Activated CD4-positive, alpha-beta T cell treated with anti-CD3 and anti-CD28 coated beads for 48 hours (primary cell): Measurements from ENCODE around the gene RANBP1.

Experiments
- DNase-seq: peaks from one replicate; pipeline ENCODE4 v3.0.0-alpha.2; 2020

RANBP1 gene

DNA sequence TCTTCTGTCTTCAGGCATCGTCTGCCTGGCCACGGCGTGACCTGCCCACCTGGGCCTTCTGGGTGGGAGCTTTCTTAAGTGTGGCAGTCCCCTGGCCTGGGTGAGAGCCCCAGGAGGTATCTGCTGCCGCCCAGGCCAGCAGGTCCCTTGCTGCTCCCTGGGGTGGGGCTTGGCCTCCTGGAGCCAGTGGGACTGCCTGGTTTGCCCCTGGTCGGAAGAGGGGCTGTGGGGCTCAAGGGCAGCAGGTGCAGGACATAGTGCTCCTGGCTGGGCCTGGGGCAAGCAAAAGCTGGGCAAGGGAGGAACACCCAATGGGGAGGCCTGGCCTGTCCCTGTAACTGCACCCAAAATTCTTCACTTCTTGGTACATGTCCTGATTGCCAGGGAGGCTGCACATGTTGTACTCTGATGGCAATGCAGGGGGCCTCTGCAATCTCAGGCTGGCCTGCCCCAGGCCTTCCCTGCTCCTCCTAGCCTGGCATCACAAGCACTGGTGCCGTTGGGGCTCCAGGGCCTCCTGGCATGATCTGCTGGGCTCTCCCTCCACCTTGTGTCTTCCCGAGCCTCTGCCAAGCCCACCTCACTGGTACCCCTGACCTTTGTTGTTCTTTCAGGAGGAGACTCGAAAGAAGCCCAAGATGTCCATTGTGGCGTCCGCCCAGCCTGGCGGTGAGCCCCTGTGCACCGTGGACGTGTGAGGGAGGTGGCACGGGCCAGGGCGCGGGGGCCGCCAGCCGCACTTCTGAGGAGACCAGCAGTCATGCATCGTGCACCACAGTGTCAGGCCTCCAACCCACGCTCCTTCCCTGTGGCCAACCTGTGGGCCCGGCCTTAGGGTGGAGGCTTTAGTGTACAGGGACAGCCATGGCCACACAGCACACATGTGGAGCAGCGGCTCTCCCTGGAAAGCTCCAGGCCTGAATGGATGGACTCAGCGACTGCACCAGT is 6.2 kb upstream of the RANBP1 start:
- peak; percentile 9 for DNase-seq

DNA sequence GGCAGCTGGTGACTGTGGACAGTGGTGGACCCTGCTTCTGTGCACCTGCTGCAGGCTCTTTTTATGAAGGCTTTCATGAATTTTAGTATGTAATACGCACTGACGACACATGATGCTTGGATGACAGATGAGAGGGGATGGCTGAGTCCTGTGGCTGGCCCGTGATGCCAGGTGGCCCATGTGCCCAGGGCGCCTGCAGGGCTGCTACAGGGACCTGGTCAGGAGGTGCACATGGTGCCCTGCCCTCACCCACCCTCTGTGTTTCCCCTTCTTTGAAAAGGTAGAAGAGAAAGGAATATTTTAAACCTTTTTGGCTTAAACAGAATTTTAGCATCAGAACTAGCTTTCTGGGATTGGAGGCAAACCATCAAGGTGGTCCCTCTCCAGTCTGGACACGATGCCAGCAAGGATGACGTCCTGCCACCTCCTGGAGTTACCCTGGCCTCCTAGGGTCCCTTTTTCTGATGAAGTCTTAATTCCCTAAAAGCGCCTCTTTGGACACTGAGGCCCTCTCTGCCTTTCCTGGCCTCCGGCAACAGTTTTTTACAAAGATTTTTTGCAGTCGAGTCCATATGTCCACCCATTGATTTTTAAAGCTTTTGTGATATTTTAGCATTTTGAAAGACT is 5.4 kb upstream of the RANBP1 start:
- DNase-seq = no peak

DNA sequence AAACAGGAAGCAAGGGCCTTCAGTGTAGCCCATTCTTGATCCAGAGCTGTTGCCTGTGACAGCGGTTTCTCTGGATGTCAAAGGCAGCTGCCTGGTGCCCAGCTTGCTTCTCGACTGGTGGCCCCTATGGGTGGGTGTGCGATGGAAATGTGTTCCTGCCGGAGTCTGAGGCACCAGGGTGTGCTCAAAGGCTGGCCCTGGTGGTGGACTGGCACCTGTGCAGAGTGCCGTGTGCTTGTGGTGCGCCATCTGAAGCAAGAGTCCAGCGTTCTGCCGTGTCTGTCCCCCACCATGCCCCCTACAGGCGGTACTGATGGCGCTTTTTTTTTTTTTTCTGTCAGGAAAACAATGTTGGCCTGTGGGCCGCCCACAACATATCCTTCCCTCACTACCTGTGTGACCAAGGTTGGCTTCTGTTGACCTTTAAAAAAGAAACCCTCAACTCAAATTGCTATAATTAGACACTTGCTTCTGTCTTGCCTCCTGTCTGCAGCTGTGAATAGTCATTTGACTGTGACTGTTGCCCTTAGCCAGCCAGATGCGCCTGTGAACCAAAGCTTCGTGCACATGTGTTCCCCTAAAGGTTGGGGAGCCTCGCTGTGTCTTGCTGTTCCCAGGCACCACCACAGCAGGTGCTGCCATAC is 4.7 kb upstream of the RANBP1 start:
- peak; percentile 60 for DNase-seq

DNA sequence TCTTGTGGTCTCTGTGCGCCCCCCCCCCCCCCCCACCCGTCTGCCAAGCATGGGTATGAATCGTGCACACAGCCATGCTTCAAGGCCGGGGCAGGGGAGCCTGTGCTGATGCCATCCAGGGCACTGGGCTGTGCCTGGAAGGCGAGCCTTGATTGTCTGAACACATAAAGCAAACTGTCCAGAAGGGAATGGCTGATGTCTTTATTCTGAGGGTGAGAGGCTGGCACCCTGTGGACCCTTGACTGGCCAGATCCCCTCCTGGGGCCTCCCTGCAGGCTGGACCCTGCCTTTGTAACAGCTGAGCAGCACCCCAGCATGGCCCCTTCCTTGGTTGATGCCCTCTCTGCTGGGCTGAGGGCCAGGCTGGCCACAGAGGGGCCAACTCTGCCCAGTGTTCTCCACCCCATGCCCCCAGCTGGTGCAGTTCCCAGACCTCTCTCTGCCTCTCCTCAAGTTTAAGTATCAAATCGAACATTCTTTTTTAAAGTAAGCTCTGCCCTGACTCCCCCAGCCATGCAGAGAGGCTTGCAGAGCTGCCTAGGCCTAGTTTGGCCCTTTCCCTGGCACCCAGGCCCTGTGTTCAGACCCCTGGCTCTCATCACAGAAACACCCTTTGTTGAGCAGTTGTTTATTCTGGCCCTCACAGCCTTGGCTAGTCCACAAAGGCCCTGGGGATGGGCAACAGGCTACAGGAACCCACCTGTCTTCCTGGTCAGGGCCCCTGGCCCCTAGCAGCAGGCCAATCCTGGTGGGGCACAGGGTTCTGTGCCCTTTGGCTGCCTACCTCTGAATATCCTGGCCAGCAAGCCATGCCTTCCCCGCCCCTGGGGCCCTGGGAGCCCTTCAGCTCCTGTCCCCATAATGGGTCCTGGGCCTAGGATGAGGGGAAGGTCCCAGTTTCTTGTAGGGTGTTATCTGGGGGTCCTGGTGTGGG is 3.9 kb upstream of the RANBP1 start:
- no peak for DNase-seq

DNA sequence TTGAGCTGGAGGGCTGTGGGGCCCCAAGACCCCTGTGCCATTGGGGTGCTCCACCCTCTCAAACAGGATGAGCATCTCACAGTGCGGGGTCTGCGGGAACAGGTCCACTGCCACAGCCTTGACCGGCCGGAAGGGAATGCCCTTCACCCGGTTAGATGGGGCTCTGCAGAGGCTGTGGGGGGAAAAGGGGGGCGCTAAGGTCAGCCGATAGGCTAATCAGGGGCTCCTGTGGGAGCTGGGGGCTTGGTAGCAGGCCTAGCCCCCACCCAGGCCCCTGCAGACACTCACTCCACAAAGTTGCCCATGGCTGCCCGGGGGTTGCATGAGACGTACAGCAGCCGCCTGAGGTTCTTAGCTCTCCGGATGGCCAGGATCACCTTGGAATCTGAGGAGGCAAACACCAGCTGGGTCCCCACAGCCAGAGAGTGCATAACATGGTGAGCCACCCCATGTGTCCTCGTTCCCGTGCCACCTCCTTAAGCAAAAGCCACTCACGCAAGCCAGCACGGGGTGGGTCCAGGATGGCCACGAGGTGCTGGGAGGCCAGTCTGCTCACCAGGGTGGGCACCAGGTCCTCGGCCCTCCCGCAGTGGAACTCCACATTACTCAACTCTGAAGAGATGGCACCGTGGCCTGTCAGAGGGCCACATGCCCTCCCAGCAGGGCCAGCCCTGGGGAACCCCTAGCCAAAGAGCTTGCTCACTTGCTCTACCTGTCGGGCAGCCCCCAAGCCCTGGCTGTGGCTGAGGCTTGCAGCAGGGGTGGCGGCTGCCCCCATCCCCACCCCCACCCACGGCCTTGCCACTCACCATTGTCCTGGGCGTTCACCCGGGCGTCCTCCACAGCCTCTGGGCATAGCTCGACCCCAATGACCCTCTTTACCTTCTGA is 3.0 kb upstream of the RANBP1 start:
- DNase-seq = no peak

DNA sequence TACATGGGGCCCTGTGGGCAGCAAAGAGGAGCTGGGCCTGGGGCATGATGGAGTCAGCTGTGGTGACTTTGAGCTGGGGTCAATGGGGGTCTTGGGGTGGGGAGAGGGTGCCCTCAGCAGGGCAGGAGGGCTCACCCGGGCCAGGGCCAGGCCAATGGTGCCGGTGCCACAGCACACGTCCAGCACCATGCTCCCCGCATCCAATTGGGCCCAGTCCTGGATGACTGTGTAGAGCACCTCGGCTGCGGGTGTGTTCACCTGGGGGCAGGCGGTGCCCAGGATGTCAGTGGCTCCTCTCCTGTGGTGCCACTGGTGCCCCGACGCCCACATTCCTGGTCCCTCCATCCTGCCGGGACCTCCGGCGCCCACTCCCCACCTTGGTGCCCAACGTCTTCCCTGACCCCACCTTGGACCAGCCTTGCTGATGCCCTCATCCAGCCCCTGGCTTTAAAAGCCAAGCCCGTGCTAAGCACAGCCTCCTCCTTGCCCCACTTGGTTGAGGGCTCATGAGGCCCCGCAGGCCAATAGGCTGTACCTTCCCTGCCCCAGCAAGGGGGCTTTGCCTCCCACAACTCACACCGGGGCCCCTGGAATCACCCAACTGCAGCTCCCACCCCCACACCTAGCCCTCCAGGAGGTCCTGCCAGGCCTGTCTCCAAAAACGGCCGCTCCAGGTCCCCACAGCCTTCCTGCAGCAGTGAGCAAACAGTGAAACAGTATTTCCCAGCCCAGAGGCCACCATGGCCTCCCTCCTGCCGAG is 2.2 kb upstream of the RANBP1 start:
- no peak for DNase-seq

DNA sequence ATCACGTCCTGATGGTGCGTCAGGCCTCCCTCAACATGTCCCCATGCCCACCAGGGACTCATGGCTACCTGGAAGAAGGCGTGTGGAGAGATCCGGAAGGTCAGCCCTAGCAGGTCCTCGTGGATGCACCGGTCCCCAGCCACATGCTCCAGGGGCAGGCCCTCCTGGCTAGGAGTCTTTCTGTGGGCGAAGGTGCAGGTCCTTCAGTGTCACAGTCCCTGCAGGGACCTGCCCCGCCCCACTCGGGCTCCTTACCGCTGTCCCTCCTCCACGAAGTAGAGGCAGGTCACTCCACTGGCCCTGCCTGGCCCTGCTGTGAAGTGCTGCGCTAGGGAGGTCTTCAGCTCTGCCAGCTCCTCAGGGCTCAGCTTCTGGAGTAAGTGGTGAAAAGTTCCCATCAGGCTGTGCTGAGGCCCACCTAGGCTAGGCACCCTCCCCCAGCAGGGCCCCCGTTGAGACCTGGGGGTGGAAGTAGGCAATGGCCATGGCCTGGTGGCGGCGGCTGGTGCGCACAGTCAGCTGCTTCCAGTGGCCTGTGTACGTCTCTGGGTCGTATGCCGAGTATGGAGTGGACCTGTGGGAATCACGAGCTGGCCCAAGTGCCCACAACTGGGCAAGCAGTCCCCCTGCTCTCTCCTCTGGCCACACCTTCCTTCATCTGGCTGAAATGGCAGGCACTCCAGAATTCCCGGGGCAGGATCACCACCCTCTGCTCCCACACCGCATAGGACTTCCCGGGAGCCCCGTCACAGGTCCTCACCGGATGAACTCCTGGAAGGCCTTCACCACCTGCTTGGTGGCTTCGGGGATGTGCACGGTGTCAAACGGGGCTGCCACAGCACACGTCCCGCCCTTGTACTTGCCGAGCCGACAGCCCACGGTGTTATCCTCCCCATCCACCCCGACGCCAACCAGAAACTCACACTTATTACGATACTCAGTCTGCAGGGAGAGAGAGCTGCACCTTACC is 1.1 kb upstream of the RANBP1 start:
- DNase-seq = no peak

DNA sequence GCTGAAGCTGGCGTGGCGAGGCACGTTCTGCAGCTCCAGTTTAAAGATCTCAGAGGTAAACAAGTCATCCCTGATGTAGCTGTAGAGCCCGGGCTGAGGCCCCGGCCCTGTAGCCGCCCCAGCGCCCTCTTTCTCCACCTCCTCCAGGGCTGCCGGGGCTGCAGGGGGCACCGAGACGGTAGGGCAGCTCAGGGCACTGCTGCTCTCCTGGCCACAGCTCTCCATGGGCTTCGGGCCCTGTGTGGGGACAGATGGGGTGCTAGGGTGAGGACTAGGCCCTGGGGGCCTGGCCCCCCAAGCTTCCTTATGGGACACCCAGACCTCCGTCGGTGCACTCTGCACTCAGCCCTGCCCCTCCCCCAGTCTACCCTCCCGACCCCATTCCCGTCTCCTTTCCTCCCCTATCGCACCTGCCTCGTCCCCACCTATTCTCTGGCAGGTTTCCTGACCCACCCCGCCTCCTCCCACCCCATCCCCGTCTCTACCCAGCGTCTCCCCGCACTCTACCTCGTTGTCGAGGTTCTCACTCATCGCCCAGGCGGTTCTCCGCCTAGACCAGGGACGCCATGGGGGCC is 559 bp downstream of the RANBP1 start:
- no peak for DNase-seq

DNA sequence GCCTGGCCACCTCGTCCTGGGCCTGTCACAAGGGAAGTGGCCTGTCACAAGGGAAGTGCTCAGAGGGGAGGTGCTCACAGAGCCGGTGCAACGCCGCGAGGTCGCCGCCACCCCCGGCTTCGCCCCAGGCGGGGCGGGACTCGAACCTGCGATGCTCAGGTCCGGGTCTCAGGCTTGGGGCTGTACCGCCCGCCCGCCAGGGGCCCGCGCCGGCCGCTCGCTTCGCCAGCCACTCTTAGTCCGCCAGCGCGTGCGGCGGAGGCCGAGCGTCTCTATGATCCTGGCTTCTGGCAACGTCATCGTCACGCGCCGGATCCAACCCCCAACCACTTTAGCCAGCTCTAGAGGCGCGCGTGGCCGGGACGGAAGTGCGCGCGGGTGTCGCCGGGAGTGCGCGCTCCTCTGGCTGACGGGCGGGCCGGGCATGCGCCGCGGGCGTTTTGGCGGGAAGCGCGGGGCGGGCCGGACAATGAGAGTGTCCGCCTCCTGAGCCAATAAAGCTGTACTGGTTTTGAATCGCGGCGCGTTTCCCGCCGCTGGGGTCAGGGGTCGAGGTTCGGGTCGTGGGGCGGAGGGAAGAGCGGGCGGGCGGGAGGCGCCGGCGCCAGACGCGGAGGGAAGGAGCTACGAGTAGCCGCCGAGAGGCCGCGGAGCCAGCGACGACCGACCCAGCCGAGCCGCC is 1.2 kb downstream of the RANBP1 start, which contains the start of gene TRMT2A:
TSS of gene TRMT2A (minus strand) at position 276 of the 682 bp plus-strand sequence. CDS start 320 bp downstream, outside the sequence.
- peak; percentile 98 for DNase-seq

DNA sequence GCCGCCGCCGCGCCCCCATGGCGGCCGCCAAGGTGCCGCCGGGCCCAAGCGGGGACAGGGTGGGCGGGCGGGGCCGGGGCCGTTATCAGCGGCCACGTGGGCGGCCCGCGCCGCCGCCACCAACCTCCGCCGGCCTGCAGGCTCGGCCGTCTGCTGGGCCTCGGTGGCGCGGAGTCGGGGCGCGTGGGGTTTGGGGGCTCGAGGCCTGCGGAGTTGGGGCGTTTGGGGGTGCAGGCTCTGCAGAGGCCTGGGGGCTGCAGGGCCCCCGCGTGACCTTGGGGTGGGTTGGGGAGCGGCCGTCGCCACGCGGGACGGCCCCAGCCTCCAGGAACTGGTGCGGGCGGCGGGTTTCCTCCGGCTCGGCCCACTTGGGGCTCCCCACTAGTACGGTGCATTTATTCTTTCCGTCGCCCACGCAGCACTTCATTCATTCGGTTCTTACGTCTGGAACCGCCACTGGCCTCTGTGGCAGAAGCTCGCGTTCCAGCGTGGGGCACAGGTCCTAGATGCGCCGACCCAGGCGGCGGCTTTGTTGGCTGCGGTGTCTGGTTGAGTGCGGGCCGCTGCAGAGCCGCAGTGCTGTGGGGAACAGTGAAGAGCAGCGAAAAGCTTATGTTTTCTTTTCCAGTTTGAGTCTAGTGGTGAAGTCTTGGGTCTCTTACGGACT is 1.9 kb downstream of the RANBP1 start:
- peak; percentile 92 for DNase-seq

DNA sequence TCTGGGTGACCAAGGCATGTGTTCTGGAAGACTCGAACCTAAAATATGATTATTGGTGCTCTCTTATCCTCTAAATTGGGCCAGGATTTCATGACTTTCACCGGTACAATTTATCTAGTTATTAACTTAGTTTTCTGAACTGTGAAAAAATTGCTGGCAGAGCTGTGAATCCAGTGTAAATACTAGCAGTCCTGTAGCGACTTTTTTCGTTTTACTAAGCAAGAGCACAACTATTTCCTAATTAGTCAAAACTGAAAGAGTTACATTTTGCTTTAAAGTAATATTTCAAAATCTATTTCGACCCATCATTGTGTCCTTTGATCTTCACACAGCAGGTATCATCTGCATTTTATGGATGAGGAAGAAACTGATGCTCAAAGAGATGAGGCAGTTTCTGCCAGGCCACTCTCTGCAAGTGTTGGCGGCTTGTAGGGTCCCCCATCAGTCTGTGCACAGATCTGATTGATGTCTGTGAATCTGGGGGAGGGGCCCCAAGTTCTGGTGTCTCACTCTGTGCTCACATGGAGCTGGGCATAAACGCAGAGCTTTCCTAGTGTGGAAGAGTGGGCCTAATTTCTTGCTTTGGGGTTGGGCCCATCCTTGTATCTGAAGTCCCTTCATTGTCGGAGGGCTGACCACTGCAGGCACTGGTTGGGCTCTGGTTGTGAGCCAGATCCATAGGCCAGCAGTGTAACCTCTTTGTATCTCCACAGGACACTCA is 2.6 kb downstream of the RANBP1 start:
- peak; percentile 20 for DNase-seq

DNA sequence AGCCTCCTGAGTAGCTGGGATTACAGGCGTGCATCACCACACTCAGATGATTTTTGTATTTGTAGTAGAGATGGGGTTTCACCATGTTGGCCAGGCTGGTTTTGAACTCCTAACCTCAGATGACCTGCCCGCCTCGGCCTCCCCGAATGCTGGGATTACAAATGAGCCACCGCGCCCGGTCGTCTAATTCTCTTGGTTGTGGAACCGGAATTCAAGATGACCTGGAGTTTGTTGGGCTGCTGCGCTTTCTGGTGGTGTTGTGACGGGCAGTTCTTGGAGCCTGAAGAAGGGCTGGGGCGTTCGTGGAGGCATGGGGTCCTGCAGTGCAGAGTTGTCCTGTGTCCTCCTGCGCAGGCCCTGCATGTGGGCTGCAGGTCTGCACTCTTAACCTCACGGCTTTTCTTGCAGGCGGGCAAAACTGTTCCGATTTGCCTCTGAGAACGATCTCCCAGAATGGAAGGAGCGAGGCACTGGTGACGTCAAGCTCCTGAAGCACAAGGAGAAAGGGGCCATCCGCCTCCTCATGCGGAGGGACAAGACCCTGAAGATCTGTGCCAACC is 6.0 kb downstream of the RANBP1 start:
- no peak for DNase-seq

DNA sequence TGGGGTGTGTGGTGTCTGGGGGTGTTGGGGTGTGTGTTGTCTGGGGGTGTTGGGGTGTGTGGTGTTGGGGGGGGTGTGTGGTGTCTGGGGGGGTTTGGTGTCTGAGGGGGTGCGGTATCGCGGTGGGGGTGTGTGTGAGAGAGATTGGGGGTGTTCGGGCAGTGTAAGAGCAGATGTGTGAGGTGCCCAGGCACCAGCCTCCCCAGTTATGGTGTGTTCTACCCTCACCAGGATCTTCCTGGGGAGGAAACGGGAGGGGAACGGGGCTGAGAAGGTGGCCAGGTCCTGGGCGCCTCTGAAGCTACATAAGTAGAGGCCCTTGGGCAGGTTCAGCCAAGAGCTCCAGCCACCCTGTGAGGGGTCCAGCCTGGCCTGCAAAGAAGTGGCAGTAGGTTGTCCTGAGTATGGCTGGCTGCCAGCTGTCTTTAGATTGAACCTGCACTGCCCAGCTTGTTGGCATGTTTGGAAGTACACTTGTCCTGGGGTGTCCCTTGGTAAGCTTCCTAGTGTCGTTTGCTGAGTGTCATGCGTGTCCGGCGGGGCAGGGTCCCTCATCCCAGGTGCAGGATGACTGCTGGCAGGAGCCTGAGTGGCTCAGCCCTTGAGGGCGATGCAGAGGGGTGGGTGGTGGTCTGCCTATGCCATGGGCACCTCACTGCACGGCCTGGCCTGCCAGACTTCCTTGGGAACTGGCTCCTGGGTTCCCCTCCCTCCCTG is 7.6 kb downstream of the RANBP1 start:
- no peak for DNase-seq

DNA sequence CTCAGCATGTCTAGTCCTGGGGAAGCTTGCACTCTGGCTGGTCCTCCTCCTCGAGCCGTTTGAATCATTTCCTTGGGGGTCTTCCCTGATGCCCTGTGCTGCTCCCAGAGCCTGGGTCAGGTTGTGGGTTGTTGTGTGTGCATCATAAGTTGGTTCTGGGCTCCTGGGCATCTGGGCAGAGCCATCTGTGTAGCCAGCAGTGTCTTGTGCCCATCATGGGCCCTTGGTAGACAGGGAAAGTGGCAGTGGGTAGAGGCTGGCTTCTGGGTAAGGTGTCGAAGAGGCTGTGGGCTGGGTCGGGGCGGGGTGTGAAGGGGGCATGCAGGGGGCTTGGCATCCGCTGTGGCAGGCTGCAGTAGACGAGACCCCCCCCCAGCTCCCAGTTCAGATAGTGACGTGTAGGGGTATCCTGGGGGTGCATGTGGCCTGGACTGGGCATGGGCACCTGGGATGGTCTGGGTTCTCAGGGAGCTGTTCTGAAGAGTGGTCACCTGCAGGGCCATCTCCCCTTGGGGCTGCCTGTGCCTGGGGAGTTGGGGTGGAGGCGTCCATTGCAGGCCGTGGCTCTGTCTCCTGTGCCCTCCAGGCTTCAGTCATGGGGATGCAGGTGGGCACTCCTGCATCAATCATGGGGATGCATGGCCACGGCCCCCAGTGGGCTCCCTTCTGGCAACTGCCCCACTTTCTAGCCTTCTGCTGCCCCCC is 8.3 kb downstream of the RANBP1 start:
- DNase-seq = no peak
